Tibial nerve (tissue), 4 donors: ENCODE results near the gene DGCR6.
"Not testable (repeated sequence)": the region's sequence is repeated elsewhere in the genome, so short reads cannot be mapped to it uniquely, and the experiment has no call there.

Experiments
- CTCF ChIP-seq, 5 experiments: fragments of 200-600 bp in 3 of 5; fragments of 450-650 bp in 2 of 5; sonication (generic) in 3 of 5; IDR thresholded peaks; one replicate each; pipeline ENCODE4 v1.5.1; 2016 to 2019; ENCODE audit warnings: antibody characterized with exemption in 5 of 5, mild to moderate bottlenecking in 3 of 5, moderate library complexity in 2 of 5
- EP300 ChIP-seq, 2 donors: sonication (generic); formaldehyde crosslinking; IDR thresholded peaks; one replicate each; pipeline ENCODE4 v1.6.1; 2017; ENCODE audit warnings: antibody characterized with exemption in 2 of 2, mild to moderate bottlenecking in 1 of 2
- POLR2A ChIP-seq, 2 donors: fragments of 450-650 bp; IDR thresholded peaks; one replicate each; pipeline ENCODE4 v1.6.1; 2017; ENCODE audit warnings: antibody characterized with exemption in 2 of 2, mild to moderate bottlenecking in 2 of 2, moderate library complexity in 2 of 2

GRCh38 chr22:18914558-18914957 is 8.4 kb downstream of the DGCR6 start:
- TF ChIP-seq CTCF, POLR2A, EP300 (IDR thresholded peaks at IDR 0.05): not testable (repeated sequence)
